T-cell (primary cell): Measurements from ENCODE around the gene C16orf90. TPM values are rescaled to one million over a fixed set of nuclear protein-coding genes. Genes with fewer than 3 reads are reported as not detected.
A peak's percentile ranks its signal among the peaks of the same experiment; 100 is the strongest.

Experiments used
- ATAC-seq, 4 experiments: fragments of 200-7000 bp in 3 of 4; fragments of 150-1000 bp in 1 of 4; cut with Tn5 transposase; replicated peaks in 1 of 4; 1 replicate in 3 of 4; 2 replicates in 1 of 4; pipeline ENCODE4 v1.10.0; 2021; ENCODE audit warnings: moderate library complexity in 3 of 4, mild to moderate bottlenecking in 2 of 4, moderate number of reproducible peaks in 1 of 4
- CTCF ChIA-PET, 2 donors: fragments of 300-600 bp; sonication (Branson Sonifier 250); formaldehyde crosslinking; loops; one replicate each; lab custom pipeline; 2022; ENCODE audit warnings: antibody characterized with exemption in 2 of 2; lab: Charles Lee
- POLR2A ChIA-PET, 2 donors: fragments of 300-600 bp; sonication (Branson Sonifier 250); formaldehyde crosslinking; loops; one replicate each; lab custom pipeline; 2022; ENCODE audit warnings: antibody characterized with exemption in 2 of 2; lab: Charles Lee
- DNase-seq, 35 experiments: peaks; one replicate each; pipeline versions ENCODE4 v3.0.0 to v3.0.0-alpha.2; 2013 to 2023
- H3K27ac ChIP-seq: one replicate; pipeline ENCODE4 v1.5.1; 2013; ENCODE audit warnings: low read length
- H3K27me3 ChIP-seq, 2 experiments: replicated peaks in 1 of 2; 1 replicate in 1 of 2; 2 replicates in 1 of 2; pipeline versions ENCODE4 v1.6.1 to v1.7.0; 2013; ENCODE audit warnings: low read length in 1 of 2, mixed read lengths in 1 of 2; ENCODE audit not compliant: control insufficient read depth in 2 of 2, insufficient read depth in 2 of 2; ENCODE audit errors: extremely low read depth in 1 of 2
- H3K36me3 ChIP-seq, 2 donors: 1 replicate in 1 of 2; 2 replicates in 1 of 2; pipeline versions ENCODE4 v1.6.1 to v1.7.0; 2013; ENCODE audit warnings: low read length in 1 of 2; ENCODE audit not compliant: control insufficient read depth in 2 of 2, insufficient read depth in 1 of 2; ENCODE audit errors: extremely low read depth in 1 of 2
- H3K4me1 ChIP-seq, 2 experiments: 1 replicate in 1 of 2; 2 replicates in 1 of 2; pipeline versions ENCODE4 v1.6.1 to v1.7.0; 2013; ENCODE audit warnings: low read length in 2 of 2, mixed read lengths in 1 of 2; ENCODE audit not compliant: insufficient read depth in 2 of 2, control insufficient read depth in 1 of 2; ENCODE audit errors: extremely low read depth in 1 of 2
- H3K4me3 ChIP-seq, 2 donors: 1 replicate in 1 of 2; 2 replicates in 1 of 2; pipeline versions ENCODE4 v1.5.1 to v1.7.0; 2013; ENCODE audit warnings: mild to moderate bottlenecking in 2 of 2, low read length in 1 of 2, moderate library complexity in 1 of 2; ENCODE audit not compliant: control insufficient read depth in 1 of 2; ENCODE audit errors: extremely low read depth in 1 of 2
- H3K9me3 ChIP-seq: 2 replicates; pipeline ENCODE4 v1.7.0; 2013
- H3K27ac Mint-ChIP-seq, 2 donors: one replicate each; pipeline ENCODE4 v1.8.0; 2020 to 2021; ENCODE audit warnings: mild to moderate bottlenecking in 2 of 2, mixed read lengths in 2 of 2
- H3K27me3 Mint-ChIP-seq, 2 donors: one replicate each; pipeline ENCODE4 v1.8.0; 2021 to 2022; ENCODE audit warnings: mixed read lengths in 2 of 2
- H3K36me3 Mint-ChIP-seq: one replicate; pipeline ENCODE4 v1.8.0; 2021; ENCODE audit warnings: mixed read lengths
- H3K4me1 Mint-ChIP-seq, 3 donors: one replicate each; pipeline ENCODE4 v1.8.0; 2020 to 2022; ENCODE audit warnings: mixed read lengths in 3 of 3, mild to moderate bottlenecking in 1 of 3
- H3K4me3 Mint-ChIP-seq, 3 donors: one replicate each; pipeline ENCODE4 v1.8.0; 2020 to 2022; ENCODE audit warnings: mild to moderate bottlenecking in 3 of 3, mixed read lengths in 3 of 3, moderate library complexity in 3 of 3
- H3K9me3 Mint-ChIP-seq, 3 donors: one replicate each; pipeline ENCODE4 v1.8.0; 2020 to 2022; ENCODE audit warnings: mixed read lengths in 3 of 3
- WGBS: methylation state at CpG from one replicate; pipeline ENCODE4 v1.1.5; 2013; ENCODE audit warnings: missing lambda C conversion rate; ENCODE audit not compliant: insufficient coverage; 5-methylcytosine and 5-hydroxymethylcytosine counted together
- total RNA-seq, 35 experiments: library from RNA in 6 of 35; stranded (reverse) in 6 of 35; fragments of 120-200 nt in 1 of 35; gene quantifications; one replicate each; pipeline versions ENCODE4 v1.2.1 to v1.2.4 and lab custom pipeline; 2013 to 2026

The C16orf90 gene
- total RNA-seq, 5 donors from 2014 or later (not counting 1 experiment from before 2014, with no cell fraction given), result not detected

- DNase-seq (no peak), ATAC-seq (no peak)
- Histone ChIP-seq H3K36me3 (peaks cover 5 to 41% of the 10 kb centered on the region in 2 donors), H3K9me3 (no peaks in the 10 kb centered on the region), H3K27ac (no peak overlapping the region), H3K4me3 (no peak overlapping the region), H3K27me3 (no peaks in the 10 kb centered on the region), H3K4me1 (peaks cover 0 to 3% of the 10 kb centered on the region in 2 experiments)
- 100% methylated on average over 5 of the region's 5 CpGs for WGBS
- no peak overlapping the region for H3K4me3 Mint-ChIP-seq
- H3K36me3 Mint-ChIP-seq, result peaks cover 38% of the 10 kb centered on the region
- peaks cover 1 to 27% (median 23%) of the 10 kb centered on the region in 3 donors for H3K4me1 Mint-ChIP-seq
- peak overlapping the region; percentile 61 to 85 for H3K27ac Mint-ChIP-seq
- no peaks in the 10 kb centered on the region for H3K27me3 Mint-ChIP-seq
- ChIA-PET POLR2A (no interaction called here), CTCF (no interaction called here)
- H3K9me3 Mint-ChIP-seq, result no peaks in the 10 kb centered on the region
These were observed 30.7 kb upstream of the C16orf90 start for GRCh38 chr16:3525951-3526350.

GRCh38 chr16:3523281-3523680 is 28.0 kb upstream of the C16orf90 start:
- DNase-seq, result no peak
- H3K27ac ChIP-seq, result no peak overlapping the region
- no peaks in the 10 kb centered on the region for H3K27me3 ChIP-seq
- ChIA-PET CTCF (no interaction called here), POLR2A (no interaction called here)
- WGBS, result 100% methylated on average over 2 of the region's 3 CpGs
- peaks cover 2 to 51% of the 10 kb centered on the region in 2 donors for H3K36me3 ChIP-seq
- no peaks in the 10 kb centered on the region for H3K9me3 Mint-ChIP-seq
- no peak for ATAC-seq
- H3K4me3 Mint-ChIP-seq, result no peak overlapping the region
- peaks cover 1 to 24% (median 20%) of the 10 kb centered on the region in 3 donors for H3K4me1 Mint-ChIP-seq
- H3K27ac Mint-ChIP-seq, result no peak overlapping the region
- H3K9me3 ChIP-seq, result no peaks in the 10 kb centered on the region
- peaks cover 47% of the 10 kb centered on the region for H3K36me3 Mint-ChIP-seq
- H3K27me3 Mint-ChIP-seq, result no peaks in the 10 kb centered on the region
- H3K4me3 ChIP-seq, result no peak overlapping the region
- H3K4me1 ChIP-seq, result peaks cover 0 to 3% of the 10 kb centered on the region in 2 experiments

- CTCF ChIA-PET, result interaction anchor here in 1 of 2 donors (0.6 kb wide), 1 partner anchor 295 kb away, joined by 5 read pairs; no protein-coding TSS in a partner anchor
These were observed 25.6 kb upstream of the C16orf90 start for GRCh38 chr16:3520841-3521240.

GRCh38 chr16:3520413-3520812 is 25.1 kb upstream of the C16orf90 start:
- ATAC-seq (no peak), DNase-seq (no peak)
- H3K9me3 ChIP-seq, result no peaks in the 10 kb centered on the region
- peaks cover 2 to 60% of the 10 kb centered on the region in 2 donors for H3K36me3 ChIP-seq
- peaks cover 2 to 6% (median 5%) of the 10 kb centered on the region in 3 donors for H3K4me1 Mint-ChIP-seq
- no peaks in the 10 kb centered on the region for H3K27me3 ChIP-seq
- H3K4me3 ChIP-seq, result no peak overlapping the region
- ChIA-PET POLR2A (no interaction called here), CTCF (interaction anchor here in 1 of 2 donors (0.5 kb wide), 1 partner anchor 169 kb away, joined by 4 read pairs; no protein-coding TSS in a partner anchor)
- WGBS, result 89% methylated on average over 2 of the region's 4 CpGs
- peaks cover 60% of the 10 kb centered on the region for H3K36me3 Mint-ChIP-seq
- no peaks in the 10 kb centered on the region for H3K9me3 Mint-ChIP-seq
- H3K27ac ChIP-seq, result no peak overlapping the region
- H3K4me3 Mint-ChIP-seq, result no peak overlapping the region
- H3K27ac Mint-ChIP-seq, result no peak overlapping the region
- H3K27me3 Mint-ChIP-seq, result no peaks in the 10 kb centered on the region
- H3K4me1 ChIP-seq, result no peaks in the 10 kb centered on the region

More at GRCh38 chr16:3520841-3521240, 25.6 kb upstream of the C16orf90 start:
- DNase-seq (no peak), ATAC-seq (no peak)
- H3K9me3 Mint-ChIP-seq, result no peaks in the 10 kb centered on the region
- H3K27ac Mint-ChIP-seq, result no peak overlapping the region
- no peak overlapping the region for H3K4me3 ChIP-seq
- H3K4me1 ChIP-seq, result no peaks in the 10 kb centered on the region
- H3K27me3 ChIP-seq, result no peaks in the 10 kb centered on the region
- H3K4me1 Mint-ChIP-seq, result peaks cover 3 to 9% (median 9%) of the 10 kb centered on the region in 3 donors
- H3K36me3 Mint-ChIP-seq, result peaks cover 60% of the 10 kb centered on the region
- H3K4me3 Mint-ChIP-seq, result no peak overlapping the region
- H3K9me3 ChIP-seq, result no peaks in the 10 kb centered on the region
- WGBS, result 97% methylated on average over 7 of the region's 8 CpGs
- H3K36me3 ChIP-seq, result peaks cover 2 to 57% of the 10 kb centered on the region in 2 donors
- H3K27ac ChIP-seq, result no peak overlapping the region
- POLR2A ChIA-PET, result no interaction called here
- H3K27me3 Mint-ChIP-seq, result no peaks in the 10 kb centered on the region

- peaks cover 0 to 3% (median 2%) of the 10 kb centered on the region in 3 donors for H3K4me1 Mint-ChIP-seq
- H3K36me3 Mint-ChIP-seq, result peaks cover 59% of the 10 kb centered on the region
- H3K4me3 ChIP-seq, result no peak overlapping the region
- H3K27ac Mint-ChIP-seq, result no peak overlapping the region
- no peak overlapping the region for H3K27ac ChIP-seq
- no peaks in the 10 kb centered on the region for H3K9me3 Mint-ChIP-seq
- peaks cover 2 to 60% of the 10 kb centered on the region in 2 donors for H3K36me3 ChIP-seq
- no peaks in the 10 kb centered on the region for H3K27me3 ChIP-seq
- no peak for DNase-seq
- CTCF ChIA-PET, result interaction anchor here in 1 of 2 donors (0.5 kb wide), 1 partner anchor 168 kb away, joined by 4 read pairs; no protein-coding TSS in a partner anchor
- no peaks in the 10 kb centered on the region for H3K4me1 ChIP-seq
- WGBS, result 100% methylated on average over 1 of the region's 2 CpGs
- no peak overlapping the region for H3K4me3 Mint-ChIP-seq
- POLR2A ChIA-PET, result interaction anchor here in 1 of 2 donors (0.6 kb wide), 2 partner anchors 127 to 500 kb away, joined by 3 to 4 read pairs; no protein-coding TSS in a partner anchor
- H3K9me3 ChIP-seq, result no peaks in the 10 kb centered on the region
- no peak for ATAC-seq
- H3K27me3 Mint-ChIP-seq, result no peaks in the 10 kb centered on the region
These were observed 24.3 kb upstream of the C16orf90 start for GRCh38 chr16:3519581-3519980.

GRCh38 chr16:3518986-3519348 is 23.7 kb upstream of the C16orf90 start:
- H3K4me3 ChIP-seq, result no peak overlapping the region
- ChIA-PET POLR2A (interaction anchor here in 1 of 2 donors (0.6 kb wide), 1 partner anchor 127 kb away, joined by 4 read pairs; no protein-coding TSS in a partner anchor), CTCF (no interaction called here)
- Mint-ChIP-seq H3K4me3 (no peak overlapping the region), H3K27ac (no peak overlapping the region), H3K36me3 (peaks cover 63% of the 10 kb centered on the region), H3K4me1 (peaks cover 0 to 6% (median 4%) of the 10 kb centered on the region in 3 donors), H3K27me3 (no peaks in the 10 kb centered on the region), H3K9me3 (no peaks in the 10 kb centered on the region)
- H3K4me1 ChIP-seq, result no peaks in the 10 kb centered on the region
- no peak for ATAC-seq
- no peaks in the 10 kb centered on the region for H3K27me3 ChIP-seq
- H3K9me3 ChIP-seq, result no peaks in the 10 kb centered on the region
- H3K27ac ChIP-seq, result no peak overlapping the region
- 98% methylated on average over 7 of the region's 8 CpGs for WGBS
- H3K36me3 ChIP-seq, result peaks cover 2 to 63% of the 10 kb centered on the region in 2 donors
- no peak for DNase-seq
